DOHH2 (cell line): ENCODE measurements around the gene RNF14.

Experiments used
- CTCF ChIP-seq: fragments of 200-600 bp; sonication (generic); IDR thresholded peaks from one replicate; pipeline ENCODE4 v1.5.1; 2014; ENCODE audit warnings: antibody characterized with exemption, mild to moderate bottlenecking, low read depth, low read length; ENCODE audit not compliant: poor library complexity, severe bottlenecking
- EZH2phosphoT487 ChIP-seq: fragments of 200-600 bp; sonication (generic); IDR thresholded peaks from 2 replicates; pipeline ENCODE4 v1.6.1; 2017; ENCODE audit warnings: borderline replicate concordance, mild to moderate bottlenecking, antibody characterized with exemption, low read length, moderate library complexity, mixed read lengths

DNA sequence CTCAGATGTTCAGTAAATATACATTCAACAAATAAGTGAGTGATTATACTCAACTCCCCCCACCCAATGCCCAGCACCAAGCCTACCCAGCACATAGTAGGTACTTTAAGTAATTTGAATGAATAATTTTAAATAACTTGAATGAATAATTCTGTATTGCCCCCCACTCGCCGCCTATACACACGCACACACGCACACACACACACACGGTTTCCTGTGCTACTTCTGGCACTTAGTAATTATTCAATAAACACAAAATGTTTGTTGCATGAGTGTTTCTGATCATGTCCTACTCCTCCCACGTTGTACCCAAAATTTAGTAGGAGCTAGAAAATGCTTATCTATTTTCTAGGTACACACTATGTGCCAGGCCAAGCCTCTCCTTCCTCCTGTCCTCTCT, 27.1 kb upstream of the RNF14 start:
- no peak for TF ChIP-seq CTCF
- no peak for TF ChIP-seq EZH2phosphoT487
